SIG-M5 (cell line): ENCODE data around the gene UHMK1.

Experiments used
- DNase-seq: peaks from one replicate; lab custom pipeline; 2025; lab: John Stamatoyannopoulos, UW

Gene UHMK1

GRCh38 chr1:162530307-162530987, 32.8 kb downstream of the UHMK1 start:
- no peak for DNase-seq

GRCh38 chr1:162530988-162531319, 33.3 kb downstream of the UHMK1 start:
- no peak for DNase-seq

- DNase-seq = no peak
These were observed 37.9 kb downstream of the UHMK1 start for GRCh38 chr1:162535501-162535900.

- no peak for DNase-seq
These were observed 38.9 kb downstream of the UHMK1 start for GRCh38 chr1:162536511-162536910.

GRCh38 chr1:162537216-162537615, 39.6 kb downstream of the UHMK1 start:
- DNase-seq = no peak

- DNase-seq = no peak
These were observed 41.3 kb downstream of the UHMK1 start for GRCh38 chr1:162538815-162539431.

GRCh38 chr1:162541619-162542141, 44.1 kb downstream of the UHMK1 start:
- DNase-seq = no peak

- DNase-seq = no peak
These were observed 45.6 kb downstream of the UHMK1 start for GRCh38 chr1:162543228-162543627.

GRCh38 chr1:162548170-162548569, 50.6 kb downstream of the UHMK1 start:
- no peak for DNase-seq

- no peak for DNase-seq
These were observed 51.4 kb downstream of the UHMK1 start for GRCh38 chr1:162549001-162549400.

GRCh38 chr1:162550925-162551324, 53.3 kb downstream of the UHMK1 start:
- DNase-seq = no peak

GRCh38 chr1:162551969-162552683, 54.5 kb downstream of the UHMK1 start:
- no peak for DNase-seq

GRCh38 chr1:162552684-162553252, 55.1 kb downstream of the UHMK1 start:
- no peak for DNase-seq

GRCh38 chr1:162554258-162554657, 56.6 kb downstream of the UHMK1 start:
- no peak for DNase-seq

GRCh38 chr1:162557536-162557935, 59.9 kb downstream of the UHMK1 start:
- DNase-seq = no peak

- no peak for DNase-seq
These were observed 62.9 kb downstream of the UHMK1 start for GRCh38 chr1:162560303-162561036.

GRCh38 chr1:162561037-162561615, 63.5 kb downstream of the UHMK1 start:
- DNase-seq = peak; percentile 93

GRCh38 chr1:162561616-162562469, 64.2 kb downstream of the UHMK1 start, which contains the start of gene UAP1:
UAP1 (plus strand) TSS chr1:162561722; CDS start chr1:162566069, 4,347 bp downstream.
- DNase-seq = no peak

GRCh38 chr1:162562470-162562828, 64.8 kb downstream of the UHMK1 start:
- DNase-seq = no peak

GRCh38 chr1:162564762-162565218, 67.2 kb downstream of the UHMK1 start:
- no peak for DNase-seq

- DNase-seq = no peak
These were observed 67.8 kb downstream of the UHMK1 start for GRCh38 chr1:162565460-162565859.
